PC-9 (cell line): ENCODE data around the gene ARMH1. TPM values are rescaled to one million over a fixed set of nuclear protein-coding genes. Genes with fewer than 3 reads are reported as not detected.

Experiments
- BruUV-seq: library from RNA; stranded (reverse); fragments of 400-500 nt; replicated peaks from 2 replicates; lab custom pipeline; 2021; lab: Mats Ljungman, UMichigan
- CTCF ChIA-PET: fragments of 300-600 bp; sonication (Branson Sonifier 250); formaldehyde crosslinking; loops from one replicate; lab custom pipeline; 2022; ENCODE audit warnings: antibody characterized with exemption; lab: Charles Lee
- POLR2A ChIA-PET: fragments of 300-600 bp; sonication (Branson Sonifier 250); formaldehyde crosslinking; loops from one replicate; lab custom pipeline; 2022; ENCODE audit warnings: antibody characterized with exemption; ENCODE audit not compliant: unreplicated experiment; lab: Charles Lee
- DNase-seq, 2 experiments: peaks; one replicate each; pipeline versions ENCODE4 v3.0.0 to v3.0.0-alpha.2; 2015 to 2022; ENCODE audit warnings: mixed read lengths in 1 of 2
- H2AFZ ChIP-seq: fragments of 200-600 bp; sonication (generic); 2 replicates; pipeline ENCODE4 v1.8.1; 2017; ENCODE audit warnings: antibody characterized with exemption
- H3F3A ChIP-seq: fragments of 200-600 bp; sonication (generic); 2 replicates; pipeline ENCODE4 v1.8.1; 2017; ENCODE audit warnings: antibody characterized with exemption, mild to moderate bottlenecking, low read depth; ENCODE audit not compliant: insufficient read depth
- H3K27ac ChIP-seq: fragments of 200-600 bp; sonication (generic); 2 replicates; pipeline ENCODE4 v1.6.1; 2016; ENCODE audit warnings: mixed run types
- H3K27me3 ChIP-seq: fragments of 200-600 bp; sonication (generic); 2 replicates; pipeline ENCODE4 v1.6.1; 2016; ENCODE audit warnings: low read depth, mixed run types; ENCODE audit not compliant: insufficient read depth
- H3K36me3 ChIP-seq: fragments of 200-600 bp; sonication (generic); 2 replicates; pipeline ENCODE4 v1.6.1; 2016; ENCODE audit warnings: low read depth, mixed run types
- H3K4me1 ChIP-seq: fragments of 200-600 bp; sonication (generic); replicated peaks from 2 replicates; pipeline ENCODE4 v1.6.1; 2016; ENCODE audit warnings: mixed run types; ENCODE audit not compliant: insufficient read depth
- H3K4me2 ChIP-seq: fragments of 200-600 bp; sonication (generic); 2 replicates; pipeline ENCODE4 v1.6.1; 2017; ENCODE audit warnings: mixed run types
- H3K4me3 ChIP-seq: fragments of 200-600 bp; sonication (generic); 2 replicates; pipeline ENCODE4 v1.6.1; 2016; ENCODE audit warnings: mixed run types
- H3K79me2 ChIP-seq: fragments of 200-600 bp; sonication (generic); 2 replicates; pipeline ENCODE4 v1.6.1; 2017; ENCODE audit warnings: low read depth, mixed run types
- H3K9me2 ChIP-seq: fragments of 200-600 bp; sonication (generic); 2 replicates; pipeline ENCODE4 v1.8.1; 2017; ENCODE audit warnings: mild to moderate bottlenecking; ENCODE audit not compliant: insufficient read depth
- H3K9me3 ChIP-seq: fragments of 200-600 bp; sonication (generic); 2 replicates; pipeline ENCODE4 v1.8.1; 2016; ENCODE audit warnings: low read depth; ENCODE audit not compliant: insufficient read depth
- H4K20me1 ChIP-seq: fragments of 200-600 bp; sonication (generic); 2 replicates; pipeline ENCODE4 v1.8.1; 2017; ENCODE audit not compliant: insufficient read depth
- CTCF ChIP-seq: fragments of 200-600 bp; sonication (generic); conservative IDR thresholded peaks from 2 replicates; pipeline ENCODE4 v1.6.1; 2017; ENCODE audit warnings: mixed run types, antibody characterized with exemption, mild to moderate bottlenecking, moderate library complexity
- EZH2 ChIP-seq: fragments of 200-600 bp; sonication (generic); IDR thresholded peaks from 2 replicates; pipeline ENCODE4 v1.8.0; 2017; ENCODE audit warnings: antibody characterized with exemption, low read depth
- intact Hi-C: fragments of 100-400 bp; cut with micrococcal nuclease; formaldehyde crosslinking; loops from one replicate; pipeline ENCODE4 v1.10.0; 2022; ENCODE audit not compliant: unreplicated experiment
- total RNA-seq: library from RNA; stranded (reverse); gene quantifications from 2 replicates; pipeline ENCODE4 v1.2.3, GENCODE V29; 2021

The ARMH1 gene
- total RNA-seq, 1 experiment from 2014 or later, result 16.9 TPM

GRCh38 chr1:44705938-44706337 is 31.4 kb downstream of the ARMH1 start:
- no peak for TF ChIP-seq CTCF
- no peak overlapping the region for H3K4me2 ChIP-seq
- H3K27me3 ChIP-seq, result no peaks in the 10 kb centered on the region
- no peaks in the 10 kb centered on the region for H3K9me2 ChIP-seq
- no peak overlapping the region for H3K4me3 ChIP-seq
- ChIA-PET CTCF (no interaction called here), POLR2A (no interaction called here)
- intact Hi-C loops, result no loop called here
- no peaks in the 10 kb centered on the region for H3K9me3 ChIP-seq
- H3K4me1 ChIP-seq, result peaks cover 64% of the 10 kb centered on the region
- H4K20me1 ChIP-seq, result no peaks in the 10 kb centered on the region
- no TSS peak for BruUV-seq
- H3K79me2 ChIP-seq, result no peaks in the 10 kb centered on the region
- H3K36me3 ChIP-seq, result no peaks in the 10 kb centered on the region
- no peak overlapping the region for H2AFZ ChIP-seq
- no peak overlapping the region for H3K27ac ChIP-seq
- peaks cover 29% of the 10 kb centered on the region for H3F3A ChIP-seq
- no peak for DNase-seq

GRCh38 chr1:44707112-44707881 is 32.8 kb downstream of the ARMH1 start:
- H3K27ac ChIP-seq, result peak overlapping the region; percentile 85
- H3K4me1 ChIP-seq, result peaks cover 54% of the 10 kb centered on the region
- no peak overlapping the region for H2AFZ ChIP-seq
- H3K9me2 ChIP-seq, result no peaks in the 10 kb centered on the region
- H3K9me3 ChIP-seq, result no peaks in the 10 kb centered on the region
- no peaks in the 10 kb centered on the region for H4K20me1 ChIP-seq
- no peaks in the 10 kb centered on the region for H3K79me2 ChIP-seq
- peak; percentile 42 to 90 for DNase-seq
- H3K4me3 ChIP-seq, result no peak overlapping the region
- peaks cover 21% of the 10 kb centered on the region for H3F3A ChIP-seq
- H3K27me3 ChIP-seq, result no peaks in the 10 kb centered on the region
- intact Hi-C loops, result no loop called here
- BruUV-seq, result no TSS peak
- peak overlapping the region; percentile 64 for H3K4me2 ChIP-seq
- no peak for TF ChIP-seq CTCF
- TF ChIP-seq EZH2, result no peak
- CTCF ChIA-PET, result interaction anchor here (0.6 kb wide), 1 partner anchor 421 kb away, joined by 8 read pairs; no protein-coding TSS in a partner anchor
- POLR2A ChIA-PET, result interaction anchor here (1.0 kb wide), 1 partner anchor 14 kb away, joined by 4 read pairs; no protein-coding TSS in a partner anchor
- H3K36me3 ChIP-seq, result no peaks in the 10 kb centered on the region

- H3K9me2 ChIP-seq, result no peaks in the 10 kb centered on the region
- no peaks in the 10 kb centered on the region for H3K27me3 ChIP-seq
- intact Hi-C loops, result no loop called here
- TF ChIP-seq CTCF (peak; percentile 59), EZH2 (no peak)
- H2AFZ ChIP-seq, result no peak overlapping the region
- CTCF ChIA-PET, result no interaction called here
- no peaks in the 10 kb centered on the region for H3K36me3 ChIP-seq
- POLR2A ChIA-PET, result no interaction called here
- BruUV-seq, result no TSS peak
- H3K4me3 ChIP-seq, result peak overlapping the region; percentile 8; the same call in 1 of the 2 replicates
- no peaks in the 10 kb centered on the region for H4K20me1 ChIP-seq
- H3K27ac ChIP-seq, result peak overlapping the region; percentile 85
- no peaks in the 10 kb centered on the region for H3K79me2 ChIP-seq
- H3K4me1 ChIP-seq, result peaks cover 56% of the 10 kb centered on the region
- H3F3A ChIP-seq, result peaks cover 24% of the 10 kb centered on the region
- peak overlapping the region; percentile 64 for H3K4me2 ChIP-seq
- DNase-seq, result peak in 1 of 2 experiments; percentile 65
- no peaks in the 10 kb centered on the region for H3K9me3 ChIP-seq
These were observed 33.7 kb downstream of the ARMH1 start for GRCh38 chr1:44707959-44708831.
